Measurements from ENCODE around the gene REV3L.

DNA sequence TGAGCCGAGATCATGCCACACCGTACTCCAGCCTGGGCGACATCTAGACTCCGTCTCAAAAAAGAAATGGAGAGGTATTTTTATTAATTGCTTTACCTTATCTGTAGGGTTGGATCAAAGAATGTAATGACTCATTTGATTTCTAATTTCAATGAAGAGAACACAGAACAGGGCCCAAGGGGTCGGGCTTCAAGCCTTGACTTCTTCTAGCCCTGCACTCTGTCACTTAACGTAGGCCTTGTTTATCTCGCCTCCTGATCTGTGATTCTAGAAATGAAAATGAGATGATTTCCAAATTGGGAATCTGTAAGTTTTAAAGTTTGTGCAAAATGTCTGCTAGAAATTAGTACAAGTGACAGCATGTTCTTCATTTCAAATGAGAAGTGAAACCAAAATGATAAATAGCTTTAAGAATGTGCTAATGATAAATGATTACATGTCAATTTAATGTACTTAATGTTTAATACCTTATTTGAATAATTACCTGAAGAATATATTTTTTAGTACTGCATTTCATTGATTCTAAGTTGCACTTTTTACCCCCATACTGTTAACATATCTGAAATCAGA is 215.2 kb downstream of the REV3L start:
- TF ChIP-seq, protein P1, sequence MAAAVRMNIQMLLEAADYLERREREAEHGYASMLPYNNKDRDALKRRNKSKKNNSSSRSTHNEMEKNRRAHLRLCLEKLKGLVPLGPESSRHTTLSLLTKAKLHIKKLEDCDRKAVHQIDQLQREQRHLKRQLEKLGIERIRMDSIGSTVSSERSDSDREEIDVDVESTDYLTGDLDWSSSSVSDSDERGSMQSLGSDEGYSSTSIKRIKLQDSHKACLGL (CRISPR knock-in tag; IDR thresholded peaks at IDR 0.05; ENCODE audit: borderline replicate concordance, poor library complexity, severe bottlenecking), result no peak
- TF ChIP-seq EP300 (IDR thresholded peaks at IDR 0.05; ENCODE audit: low read length), result no peak
- TF ChIP-seq ZNF140 (CRISPR knock-in tag; IDR thresholded peaks at IDR 0.05), result no peak
- no peak for TF ChIP-seq POLR2A (conservative IDR thresholded peaks at IDR 0.05)
- TF ChIP-seq ZHX1 (conservative IDR thresholded peaks at IDR 0.05; ENCODE audit: low read length), result no peak
- TF ChIP-seq, protein P2, sequence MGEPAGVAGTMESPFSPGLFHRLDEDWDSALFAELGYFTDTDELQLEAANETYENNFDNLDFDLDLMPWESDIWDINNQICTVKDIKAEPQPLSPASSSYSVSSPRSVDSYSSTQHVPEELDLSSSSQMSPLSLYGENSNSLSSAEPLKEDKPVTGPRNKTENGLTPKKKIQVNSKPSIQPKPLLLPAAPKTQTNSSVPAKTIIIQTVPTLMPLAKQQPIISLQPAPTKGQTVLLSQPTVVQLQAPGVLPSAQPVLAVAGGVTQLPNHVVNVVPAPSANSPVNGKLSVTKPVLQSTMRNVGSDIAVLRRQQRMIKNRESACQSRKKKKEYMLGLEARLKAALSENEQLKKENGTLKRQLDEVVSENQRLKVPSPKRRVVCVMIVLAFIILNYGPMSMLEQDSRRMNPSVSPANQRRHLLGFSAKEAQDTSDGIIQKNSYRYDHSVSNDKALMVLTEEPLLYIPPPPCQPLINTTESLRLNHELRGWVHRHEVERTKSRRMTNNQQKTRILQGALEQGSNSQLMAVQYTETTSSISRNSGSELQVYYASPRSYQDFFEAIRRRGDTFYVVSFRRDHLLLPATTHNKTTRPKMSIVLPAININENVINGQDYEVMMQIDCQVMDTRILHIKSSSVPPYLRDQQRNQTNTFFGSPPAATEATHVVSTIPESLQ (CRISPR knock-in tag; IDR thresholded peaks at IDR 0.05), result no peak
- TF ChIP-seq KDM1A (IDR thresholded peaks at IDR 0.05), result no peak
- no peak for TF ChIP-seq HNRNPLL (IDR thresholded peaks at IDR 0.05; ENCODE audit: low read depth, low read length, poor library complexity, severe bottlenecking)
